GM23338 (cell line): ENCODE measurements around the gene CENPB. TPM values are rescaled to one million over a fixed set of nuclear protein-coding genes. Genes with fewer than 3 reads are reported as not detected.

ENCODE experiments used
- ATAC-seq: fragments of 200-7000 bp; cut with Tn5 transposase; 3 replicates; pipeline ENCODE4 v1.9.1; 2020
- DNase-seq: peaks from one replicate; pipeline ENCODE4 v3.0.0-alpha.2; 2015; ENCODE audit warnings: low spot score
- H2AFZ ChIP-seq: fragments of 200-600 bp; sonication (generic); 2 replicates; pipeline ENCODE4 v1.8.0; 2016; ENCODE audit warnings: antibody characterized with exemption, mild to moderate bottlenecking, moderate library complexity
- H3F3A ChIP-seq: fragments of 200-600 bp; sonication (generic); replicated peaks from 2 replicates; pipeline ENCODE4 v1.8.0; 2017; ENCODE audit warnings: antibody characterized with exemption, mixed run types, low read depth
- H3K27ac ChIP-seq: fragments of 200-600 bp; sonication (generic); 2 replicates; pipeline ENCODE4 v1.6.1; 2016; ENCODE audit warnings: low read depth
- H3K27me3 ChIP-seq: fragments of 200-600 bp; sonication (generic); 2 replicates; pipeline ENCODE4 v1.8.0; 2016; ENCODE audit warnings: mild to moderate bottlenecking, mixed run types, moderate library complexity; ENCODE audit not compliant: insufficient read depth
- H3K36me3 ChIP-seq: fragments of 200-600 bp; sonication (generic); 2 replicates; pipeline ENCODE4 v1.8.0; 2016; ENCODE audit warnings: mild to moderate bottlenecking; ENCODE audit not compliant: insufficient read depth
- H3K4me1 ChIP-seq: fragments of 200-600 bp; sonication (generic); 2 replicates; pipeline ENCODE4 v1.8.0; 2016; ENCODE audit warnings: mild to moderate bottlenecking, moderate library complexity; ENCODE audit not compliant: insufficient read depth
- H3K4me2 ChIP-seq: fragments of 200-600 bp; sonication (generic); 2 replicates; pipeline ENCODE4 v1.7.1; 2017; ENCODE audit warnings: mixed run types
- H3K4me3 ChIP-seq: fragments of 200-600 bp; sonication (generic); 2 replicates; pipeline ENCODE4 v1.6.1; 2016; ENCODE audit warnings: mixed run types
- H3K79me2 ChIP-seq: fragments of 200-600 bp; sonication (generic); replicated peaks from 2 replicates; pipeline ENCODE4 v1.8.0; 2017; ENCODE audit warnings: mild to moderate bottlenecking; ENCODE audit not compliant: insufficient read depth
- H3K9me2 ChIP-seq: fragments of 200-600 bp; sonication (generic); 2 replicates; pipeline ENCODE4 v1.8.0; 2017; ENCODE audit not compliant: insufficient read depth
- H4K20me1 ChIP-seq: fragments of 200-600 bp; sonication (generic); replicated peaks from 2 replicates; pipeline ENCODE4 v1.8.0; 2017; ENCODE audit warnings: mild to moderate bottlenecking; ENCODE audit not compliant: insufficient read depth
- H3K27ac Mint-ChIP-seq: 2 replicates; pipeline ENCODE4 v1.8.0; 2020; ENCODE audit warnings: inconsistent platforms, mild to moderate bottlenecking, moderate library complexity, mixed read lengths
- H3K27me3 Mint-ChIP-seq: 3 replicates; pipeline ENCODE4 v1.8.0; 2022; ENCODE audit warnings: low read depth, mild to moderate bottlenecking, moderate library complexity, mixed read lengths, inconsistent platforms; ENCODE audit not compliant: insufficient read depth, poor library complexity
- H3K36me3 Mint-ChIP-seq: 3 replicates; pipeline ENCODE4 v1.8.0; 2021; ENCODE audit warnings: low read depth, mild to moderate bottlenecking, inconsistent platforms, moderate library complexity, mixed read lengths
- H3K4me1 Mint-ChIP-seq: 3 replicates; pipeline ENCODE4 v1.8.0; 2020; ENCODE audit warnings: mild to moderate bottlenecking, inconsistent platforms, mixed read lengths
- H3K4me3 Mint-ChIP-seq: 3 replicates; pipeline ENCODE4 v1.8.0; 2021; ENCODE audit warnings: moderate library complexity, mild to moderate bottlenecking, inconsistent platforms, mixed read lengths
- H3K9me3 Mint-ChIP-seq: 3 replicates; pipeline ENCODE4 v1.8.0; 2020; ENCODE audit warnings: moderate library complexity, mild to moderate bottlenecking, inconsistent platforms, mixed read lengths
- CREB1 ChIP-seq: fragments of 250-450 bp; sonication (Bioruptor Pico); IDR thresholded peaks from 2 replicates; pipeline ENCODE4 v1.5.0; 2020; ENCODE audit warnings: low read depth, mild to moderate bottlenecking, moderate library complexity
- ETS1 ChIP-seq: IDR thresholded peaks from 2 replicates; pipeline ENCODE4 v1.6.1; 2016; ENCODE audit warnings: antibody characterized with exemption
- JUNB ChIP-seq: IDR thresholded peaks from one replicate; pipeline ENCODE4 v1.6.1; 2016; ENCODE audit warnings: antibody characterized with exemption; ENCODE audit not compliant: unreplicated experiment
- REST ChIP-seq: IDR thresholded peaks from one replicate; pipeline ENCODE4 v1.6.1; 2018; ENCODE audit warnings: antibody characterized with exemption; ENCODE audit not compliant: unreplicated experiment
- STAT1 ChIP-seq: IDR thresholded peaks from one replicate; pipeline ENCODE4 v1.6.1; 2016; ENCODE audit warnings: antibody characterized with exemption; ENCODE audit not compliant: unreplicated experiment
- ZNF114 ChIP-seq: fragments of 250-450 bp; sonication (Bioruptor Pico); IDR thresholded peaks from 2 replicates; pipeline ENCODE4 v1.5.0; 2020; ENCODE audit warnings: mild to moderate bottlenecking, moderate library complexity
- ZNF462 ChIP-seq: fragments of 250-450 bp; sonication (Bioruptor Pico); IDR thresholded peaks from 2 replicates; pipeline ENCODE4 v1.5.0; 2020; ENCODE audit warnings: mild to moderate bottlenecking, moderate library complexity
- polyA plus RNA-seq: library from polyadenylated mRNA; unstranded; fragments of >200 nt; fragmentation: Nextera tagmentation; extraction: Ambion mirVana; gene quantifications from 2 replicates; pipeline ENCODE4 v1.2.1, GENCODE V29; 2016
- total RNA-seq: library from RNA; depleted of rRNA; stranded (reverse); fragments of >200 nt; shearing (Covaris generic); gene quantifications from 2 replicates; pipeline ENCODE4 v1.2.3, GENCODE V29; 2014

Gene CENPB
- total and polyA plus RNA-seq, 2 experiments from 2014 or later = 10.8 to 52.1 TPM

- Mint-ChIP-seq H3K27ac (no peak overlapping the region), H3K27me3 (peaks cover 28% of the 10 kb centered on the region), H3K9me3 (no peaks in the 10 kb centered on the region; the same call in 2 of the 3 replicates), H3K4me3 (no peak overlapping the region; the same call in 2 of the 3 replicates), H3K4me1 (peaks cover 54% of the 10 kb centered on the region), H3K36me3 (peaks cover 57% of the 10 kb centered on the region)
- DNase-seq = no peak
- Histone ChIP-seq H3K27ac (no peak overlapping the region), H3K27me3 (no peaks in the 10 kb centered on the region), H3K79me2 (no peaks in the 10 kb centered on the region), H3K4me2 (no peak overlapping the region), H3K9me2 (no peaks in the 10 kb centered on the region), H3K4me3 (no peak overlapping the region), H3K36me3 (no peaks in the 10 kb centered on the region), H3F3A (peaks cover 14% of the 10 kb centered on the region), H3K4me1 (peaks cover 41% of the 10 kb centered on the region), H2AFZ (no peak overlapping the region), H4K20me1 (no peaks in the 10 kb centered on the region; the same call in 1 of the 2 replicates)
- no peak for ATAC-seq
- no peak for TF ChIP-seq CREB1
- no peak for TF ChIP-seq ETS1
- TF ChIP-seq ZNF114 = no peak
- TF ChIP-seq JUNB = no peak
- TF ChIP-seq REST = no peak
- TF ChIP-seq ZNF462 = no peak
- TF ChIP-seq STAT1 = no peak
These were observed 16.1 kb upstream of the CENPB start for GRCh38 chr20:3802524-3803239.
